Measurements from ENCODE around the gene ADPRS.

DNA sequence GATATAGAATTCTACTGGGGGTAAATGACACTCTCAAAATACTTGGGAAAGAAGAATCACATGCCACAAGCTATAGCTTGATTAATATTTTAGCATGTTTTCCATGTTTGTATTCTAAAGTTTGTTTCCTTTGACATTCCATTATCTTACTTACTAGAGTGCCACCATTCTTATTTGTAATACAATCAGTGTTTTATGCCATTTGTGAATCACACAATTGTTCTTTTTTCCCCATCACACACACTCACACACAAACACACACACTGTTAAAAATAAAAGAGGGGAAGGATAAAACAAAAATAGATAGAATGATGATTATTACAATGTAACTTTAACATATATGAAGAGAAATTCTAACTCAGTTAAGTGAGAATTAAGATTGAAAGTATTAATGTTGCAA is 20.8 kb upstream of the ADPRS start:
- TF ChIP-seq POLR2AphosphoS5 (IDR thresholded peaks at IDR 0.05), result no peak
- TF ChIP-seq, protein P1, sequence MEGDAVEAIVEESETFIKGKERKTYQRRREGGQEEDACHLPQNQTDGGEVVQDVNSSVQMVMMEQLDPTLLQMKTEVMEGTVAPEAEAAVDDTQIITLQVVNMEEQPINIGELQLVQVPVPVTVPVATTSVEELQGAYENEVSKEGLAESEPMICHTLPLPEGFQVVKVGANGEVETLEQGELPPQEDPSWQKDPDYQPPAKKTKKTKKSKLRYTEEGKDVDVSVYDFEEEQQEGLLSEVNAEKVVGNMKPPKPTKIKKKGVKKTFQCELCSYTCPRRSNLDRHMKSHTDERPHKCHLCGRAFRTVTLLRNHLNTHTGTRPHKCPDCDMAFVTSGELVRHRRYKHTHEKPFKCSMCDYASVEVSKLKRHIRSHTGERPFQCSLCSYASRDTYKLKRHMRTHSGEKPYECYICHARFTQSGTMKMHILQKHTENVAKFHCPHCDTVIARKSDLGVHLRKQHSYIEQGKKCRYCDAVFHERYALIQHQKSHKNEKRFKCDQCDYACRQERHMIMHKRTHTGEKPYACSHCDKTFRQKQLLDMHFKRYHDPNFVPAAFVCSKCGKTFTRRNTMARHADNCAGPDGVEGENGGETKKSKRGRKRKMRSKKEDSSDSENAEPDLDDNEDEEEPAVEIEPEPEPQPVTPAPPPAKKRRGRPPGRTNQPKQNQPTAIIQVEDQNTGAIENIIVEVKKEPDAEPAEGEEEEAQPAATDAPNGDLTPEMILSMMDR (IDR thresholded peaks at IDR 0.05), result no peak
- TF ChIP-seq EP300 (IDR thresholded peaks at IDR 0.05), result no peak

All from suprapubic skin (tissue), 4 donors.